Stomach smooth muscle (tissue), 2 donors: ENCODE results near the gene RABEP2.
"Not testable (repeated sequence)": the region's sequence is repeated elsewhere in the genome, so short reads cannot be mapped to it uniquely, and the experiment has no call there.

Experiments
- H3K27ac ChIP-seq: one replicate; pipeline ENCODE4 v1.7.0; 2013; ENCODE audit warnings: mild to moderate bottlenecking, low read length, inconsistent platforms
- H3K27me3 ChIP-seq, 2 donors: one replicate each; pipeline ENCODE4 v1.7.0; 2013; ENCODE audit warnings: low read length in 2 of 2; ENCODE audit not compliant: insufficient read depth in 2 of 2, control insufficient read depth in 1 of 2
- H3K36me3 ChIP-seq, 2 donors: one replicate each; pipeline ENCODE4 v1.7.0; 2013; ENCODE audit warnings: low read length in 2 of 2; ENCODE audit not compliant: control insufficient read depth in 2 of 2, insufficient read depth in 2 of 2
- H3K4me1 ChIP-seq: one replicate; pipeline ENCODE4 v1.7.0; 2013; ENCODE audit warnings: low read length; ENCODE audit not compliant: control insufficient read depth, insufficient read depth
- H3K4me3 ChIP-seq, 2 donors: one replicate each; pipeline ENCODE4 v1.7.0; 2013; ENCODE audit warnings: low read length in 2 of 2
- H3K9ac ChIP-seq, 2 donors: one replicate each; pipeline ENCODE4 v1.7.0; 2013; ENCODE audit warnings: low read length in 2 of 2, mild to moderate bottlenecking in 1 of 2
- H3K9me3 ChIP-seq, 2 donors: one replicate each; pipeline ENCODE4 v1.7.0; 2013; ENCODE audit warnings: low read length in 2 of 2; ENCODE audit not compliant: control insufficient read depth in 2 of 2
- donor health status: healthy.
- donor health status: Pancreatic carcinoma.

Gene RABEP2

DNA sequence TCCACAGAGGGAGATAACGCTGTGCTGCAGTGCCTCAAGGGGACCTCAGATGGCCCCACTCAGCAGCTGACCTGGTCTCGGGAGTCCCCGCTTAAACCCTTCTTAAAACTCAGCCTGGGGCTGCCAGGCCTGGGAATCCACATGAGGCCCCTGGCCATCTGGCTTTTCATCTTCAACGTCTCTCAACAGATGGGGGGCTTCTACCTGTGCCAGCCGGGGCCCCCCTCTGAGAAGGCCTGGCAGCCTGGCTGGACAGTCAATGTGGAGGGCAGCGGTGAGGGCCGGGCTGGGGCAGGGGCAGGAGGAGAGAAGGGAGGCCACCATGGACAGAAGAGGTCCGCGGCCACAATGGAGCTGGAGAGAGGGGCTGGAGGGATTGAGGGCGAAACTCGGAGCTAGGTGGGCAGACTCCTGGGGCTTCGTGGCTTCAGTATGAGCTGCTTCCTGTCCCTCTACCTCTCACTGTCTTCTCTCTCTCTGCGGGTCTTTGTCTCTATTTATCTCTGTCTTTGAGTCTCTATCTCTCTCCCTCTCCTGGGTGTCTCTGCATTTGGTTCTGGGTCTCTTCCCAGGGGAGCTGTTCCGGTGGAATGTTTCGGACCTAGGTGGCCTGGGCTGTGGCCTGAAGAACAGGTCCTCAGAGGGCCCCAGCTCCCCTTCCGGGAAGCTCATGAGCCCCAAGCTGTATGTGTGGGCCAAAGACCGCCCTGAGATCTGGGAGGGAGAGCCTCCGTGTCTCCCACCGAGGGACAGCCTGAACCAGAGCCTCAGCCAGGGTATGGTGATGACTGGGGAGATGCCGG, 7.5 kb upstream of the RABEP2 start:
- no peak overlapping the region for H3K27ac ChIP-seq
- no peaks in the 10 kb centered on the region for H3K9me3 ChIP-seq
- peaks cover 2 to 4% of the 10 kb centered on the region in 2 donors for H3K27me3 ChIP-seq
- no peak overlapping the region for H3K4me3 ChIP-seq
- H3K4me1 ChIP-seq, result no peaks in the 10 kb centered on the region
- no peak overlapping the region for H3K9ac ChIP-seq
- no peaks in the 10 kb centered on the region for H3K36me3 ChIP-seq

DNA sequence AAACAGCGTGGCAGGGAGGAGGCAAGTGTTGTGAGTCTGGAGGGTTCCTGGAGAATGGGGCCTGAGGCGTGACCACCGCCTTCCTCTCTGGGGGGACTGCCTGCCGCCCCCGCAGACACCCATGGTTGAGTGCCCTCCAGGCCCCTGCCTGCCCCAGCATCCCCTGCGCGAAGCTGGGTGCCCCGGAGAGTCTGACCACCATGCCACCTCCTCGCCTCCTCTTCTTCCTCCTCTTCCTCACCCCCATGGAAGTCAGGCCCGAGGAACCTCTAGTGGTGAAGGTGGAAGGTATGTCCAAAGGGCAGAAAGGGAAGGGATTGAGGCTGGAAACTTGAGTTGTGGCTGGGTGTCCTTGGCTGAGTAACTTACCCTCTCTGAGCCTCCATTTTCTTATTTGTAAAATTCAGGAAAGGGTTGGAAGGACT, 6.8 kb upstream of the RABEP2 start, which contains the start of gene CD19:
Gene CD19, plus strand, starts transcription at position 171 of the 425 bp plus-strand sequence. Its CDS starts 30 bp downstream, at position 201.
- Histone ChIP-seq H3K9ac (no peak within 1 kb of the TSS), H3K4me3 (no peak within 1 kb of the TSS), H3K27me3 (no peaks in the 10 kb centered on the region), H3K4me1 (no peaks in the 10 kb centered on the region), H3K9me3 (no peaks in the 10 kb centered on the region), H3K36me3 (no peaks in the 10 kb centered on the region), H3K27ac (no peak within 1 kb of the TSS)

DNA sequence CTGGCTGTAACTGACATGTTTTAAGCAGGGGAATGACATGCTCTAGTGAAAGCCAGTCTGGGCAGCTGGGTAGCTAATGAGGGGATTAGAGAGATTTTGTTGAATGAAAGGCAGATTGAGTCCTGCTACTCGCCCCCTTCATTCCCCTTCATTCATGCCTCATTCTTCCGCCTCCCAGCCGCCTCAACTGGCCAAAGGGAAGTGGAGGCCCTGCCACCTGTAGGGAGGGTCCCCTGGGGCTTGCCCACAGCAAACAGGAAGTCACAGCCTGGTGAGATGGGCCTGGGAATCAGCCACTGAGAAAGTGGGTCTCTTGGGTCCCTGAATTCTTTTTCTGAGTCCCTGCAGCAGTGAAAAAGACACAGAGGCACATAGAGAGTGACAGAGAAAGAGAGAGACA, 5.6 kb upstream of the RABEP2 start:
- no peaks in the 10 kb centered on the region for H3K36me3 ChIP-seq
- no peaks in the 10 kb centered on the region for H3K9me3 ChIP-seq
- no peak overlapping the region for H3K27ac ChIP-seq
- H3K9ac ChIP-seq, result no peak overlapping the region
- no peaks in the 10 kb centered on the region for H3K27me3 ChIP-seq
- no peak overlapping the region for H3K4me3 ChIP-seq
- no peaks in the 10 kb centered on the region for H3K4me1 ChIP-seq

DNA sequence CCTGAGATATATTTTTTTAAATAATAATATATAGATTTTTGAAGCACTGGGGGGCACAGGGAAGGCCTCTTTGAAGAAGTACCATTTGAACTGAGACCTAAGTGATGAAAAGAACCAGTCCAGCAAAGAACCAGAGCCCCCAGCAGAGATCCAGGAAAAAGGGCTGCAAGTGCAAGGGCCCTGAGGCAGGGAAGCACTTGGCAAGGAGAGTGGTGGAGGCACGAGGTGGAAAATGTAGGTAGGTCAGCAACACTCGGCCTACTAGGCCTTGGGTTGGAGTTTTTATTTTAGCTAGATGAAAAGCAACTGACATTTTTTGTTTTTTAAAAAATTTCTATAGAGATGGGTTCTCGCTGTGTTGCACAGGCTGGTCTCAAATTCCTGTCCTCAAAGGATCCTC, 5.2 kb upstream of the RABEP2 start:
- Histone ChIP-seq H3K9ac (no peak overlapping the region), H3K9me3 (no peaks in the 10 kb centered on the region), H3K4me3 (no peak overlapping the region), H3K36me3 (no peaks in the 10 kb centered on the region), H3K27ac (no peak overlapping the region), H3K4me1 (no peaks in the 10 kb centered on the region), H3K27me3 (no peaks in the 10 kb centered on the region)

DNA sequence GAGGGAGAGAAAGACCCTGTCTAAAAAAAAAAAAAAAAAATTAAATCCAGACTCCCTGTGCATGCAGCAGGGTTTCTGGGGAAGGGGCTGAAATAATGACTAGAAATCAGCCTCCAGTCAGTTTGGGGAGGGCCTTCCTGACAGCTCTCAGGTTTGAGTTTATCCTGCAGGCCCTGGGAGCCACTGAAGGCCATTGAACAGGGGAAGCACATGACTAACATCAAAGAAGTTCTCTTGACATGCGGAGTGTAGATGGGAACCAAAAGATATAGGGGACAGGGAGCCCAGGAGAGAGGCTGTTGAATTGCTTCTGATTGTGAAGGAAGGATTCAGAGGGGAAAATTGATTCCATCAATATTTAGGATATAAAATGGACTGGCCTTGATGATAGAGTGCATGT, 2.8 kb upstream of the RABEP2 start:
- Histone ChIP-seq H3K27ac (no peak overlapping the region), H3K9ac (no peak overlapping the region)

DNA sequence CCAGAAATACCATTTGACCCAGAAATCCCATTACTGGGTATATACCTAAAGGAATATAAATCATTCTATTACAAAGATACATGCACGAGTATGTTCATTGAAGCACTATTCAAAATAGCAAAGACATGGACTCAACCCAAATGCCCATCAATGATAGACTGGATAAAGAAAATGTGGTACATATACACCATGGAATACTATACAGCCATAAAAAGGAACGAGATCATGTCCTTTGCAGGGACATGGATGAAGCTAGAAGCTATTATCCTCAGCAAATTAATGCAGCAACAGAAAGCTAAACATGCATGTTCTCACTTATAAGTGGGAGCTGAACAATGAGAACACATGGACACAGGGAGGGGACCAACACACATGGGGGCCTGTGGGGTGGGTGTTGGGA, 1.2 kb upstream of the RABEP2 start:
- H3K9me3 ChIP-seq, H3K4me3 ChIP-seq, H3K27ac ChIP-seq, H3K4me1 ChIP-seq, H3K9ac ChIP-seq, H3K27me3 ChIP-seq, H3K36me3 ChIP-seq: not testable (repeated sequence)

More for the DNA sequence above, 2.8 kb upstream of the RABEP2 start:
- Histone ChIP-seq H3K36me3 (no peaks in the 10 kb centered on the region), H3K4me3 (no peak overlapping the region), H3K9me3 (no peaks in the 10 kb centered on the region), H3K27me3 (no peaks in the 10 kb centered on the region), H3K4me1 (peaks cover 7% of the 10 kb centered on the region)

DNA sequence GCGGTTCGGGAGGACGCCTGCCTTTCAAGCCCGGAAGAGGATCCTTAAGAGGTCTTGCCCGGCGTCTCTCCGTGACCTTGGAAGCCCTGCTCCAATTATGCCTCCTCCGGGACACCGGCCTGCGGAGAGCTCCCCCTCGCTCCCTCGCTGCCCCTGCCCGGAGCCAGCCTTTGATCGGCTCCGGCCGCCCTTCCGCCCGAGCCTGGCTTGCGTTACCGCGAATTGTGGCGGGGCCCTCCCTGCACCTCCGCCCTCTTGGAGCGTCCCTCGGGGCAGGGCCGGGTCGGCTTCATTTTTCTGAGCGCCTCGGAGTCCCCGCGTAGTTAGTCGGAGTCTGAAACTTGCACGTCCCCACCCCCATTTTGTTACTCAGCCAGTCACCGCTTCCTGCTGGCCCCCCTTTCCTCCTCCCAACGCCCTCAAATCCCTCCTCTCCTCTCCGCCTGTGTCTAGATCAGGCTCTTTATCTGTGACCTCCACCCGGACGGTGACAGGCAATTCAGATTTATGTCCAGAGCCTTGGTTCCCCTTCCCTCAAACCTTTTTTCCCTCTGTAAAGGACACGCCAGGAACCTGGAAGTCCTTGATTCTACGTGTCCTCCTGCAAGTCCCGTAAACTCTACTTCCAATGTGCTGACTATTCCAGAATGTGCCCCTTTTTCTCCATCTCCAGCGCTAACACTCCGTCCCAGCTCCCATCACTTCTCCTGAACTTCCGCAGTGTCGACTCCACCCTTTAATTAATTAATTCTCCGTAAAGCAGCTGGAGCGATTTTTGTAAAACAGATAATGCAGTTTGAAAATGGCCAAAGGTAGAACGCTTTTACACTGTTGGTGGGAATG, 569 bp upstream of the RABEP2 start:
- no peaks in the 10 kb centered on the region for H3K27me3 ChIP-seq
- H3K27ac ChIP-seq, result peak overlapping the region; percentile 94
- H3K4me3 ChIP-seq, result peak overlapping the region; percentile 59 to 87
- H3K4me1 ChIP-seq, result peaks cover 7% of the 10 kb centered on the region
- no peaks in the 10 kb centered on the region for H3K36me3 ChIP-seq
- H3K9ac ChIP-seq, result peak overlapping the region; percentile 82 to 96
- H3K9me3 ChIP-seq, result no peaks in the 10 kb centered on the region

DNA sequence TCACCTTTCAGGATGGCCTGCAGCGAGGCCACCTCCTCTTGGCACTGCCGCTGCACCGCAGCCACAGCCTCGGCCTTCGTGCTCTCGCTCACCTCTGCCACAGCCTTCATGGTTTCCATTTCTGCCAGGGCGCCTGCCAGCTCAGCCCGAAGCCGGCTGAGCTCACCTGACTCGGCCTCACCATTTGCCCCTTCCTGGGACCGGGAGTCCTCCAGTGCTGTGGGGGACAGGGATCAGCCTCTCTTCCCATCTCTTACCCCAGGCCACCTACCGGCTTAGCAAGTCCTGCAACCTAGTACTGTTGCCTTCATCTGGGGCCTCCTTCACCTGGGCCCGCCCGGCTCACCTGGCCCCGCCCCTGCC, 658 bp downstream of the RABEP2 start:
- Histone ChIP-seq H3K36me3 (peaks cover 0 to 2% of the 10 kb centered on the region in 2 donors), H3K9ac (no peak overlapping the region), H3K4me3 (peak overlapping the region; percentile 59 to 87), H3K4me1 (peaks cover 7% of the 10 kb centered on the region), H3K9me3 (no peaks in the 10 kb centered on the region), H3K27ac (peak overlapping the region; percentile 94), H3K27me3 (no peaks in the 10 kb centered on the region)

DNA sequence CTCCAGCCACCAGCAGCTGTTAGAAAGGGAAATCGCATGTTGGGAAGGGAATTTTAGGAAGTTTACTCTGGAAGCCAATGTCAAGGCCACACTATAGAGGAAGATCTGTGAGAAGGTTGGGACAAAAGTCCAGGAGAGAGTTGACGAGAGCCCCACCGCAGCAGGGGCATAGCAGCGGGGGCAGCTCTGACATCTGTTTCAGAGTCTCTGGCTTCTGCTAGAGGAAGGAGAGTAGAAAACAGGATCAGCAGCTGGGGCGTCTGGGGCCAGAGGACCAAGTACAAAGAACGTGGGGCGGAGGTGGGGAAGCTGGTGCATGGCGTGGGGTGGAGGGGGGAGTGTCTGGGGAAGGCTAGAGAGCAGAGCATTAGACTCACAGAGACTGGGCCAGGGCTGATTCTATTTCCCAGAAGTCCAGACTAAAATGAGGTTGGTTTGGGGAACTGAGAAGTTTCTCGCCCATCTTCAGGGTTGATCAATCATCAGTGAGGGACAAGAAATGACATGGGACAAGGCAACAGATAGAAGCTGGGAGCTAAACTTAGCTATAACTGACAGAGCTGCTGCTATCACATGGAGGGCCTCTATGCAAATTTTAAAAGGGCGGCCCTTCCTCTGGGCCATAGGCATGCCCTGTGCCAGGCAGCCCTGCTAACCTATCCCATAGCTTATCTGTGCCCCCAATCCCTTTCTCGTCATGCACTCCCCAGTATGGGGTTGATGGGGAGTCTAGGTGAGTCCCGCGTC, 1.2 kb downstream of the RABEP2 start:
- Histone ChIP-seq H3K9me3 (no peaks in the 10 kb centered on the region), H3K36me3 (peaks cover 0 to 5% of the 10 kb centered on the region in 2 donors), H3K9ac (no peak overlapping the region), H3K4me3 (peak overlapping the region in 1 of 2 donors; percentile 87), H3K27me3 (no peaks in the 10 kb centered on the region), H3K27ac (peak overlapping the region; percentile 94), H3K4me1 (peaks cover 7% of the 10 kb centered on the region)

DNA sequence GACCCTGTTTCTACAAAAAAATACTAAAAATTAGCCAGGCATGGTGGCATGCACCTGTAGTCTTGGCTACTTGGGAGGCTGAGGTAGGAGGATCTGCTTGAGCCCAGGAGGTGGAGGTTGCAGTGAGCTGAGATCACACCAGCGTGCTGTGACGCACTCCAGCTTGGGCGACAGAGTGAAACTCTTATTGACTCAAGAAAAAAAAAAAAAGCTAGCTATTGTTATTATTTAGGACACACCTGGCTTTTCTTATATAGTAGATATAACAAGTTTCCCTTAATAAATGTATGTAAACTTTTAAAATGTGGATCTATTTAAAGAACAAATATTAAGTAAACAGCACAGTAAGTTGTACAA, 1.8 kb downstream of the RABEP2 start:
- Histone ChIP-seq H3K9me3 (no peaks in the 10 kb centered on the region), H3K27ac (no peak overlapping the region), H3K36me3 (peaks cover 0 to 7% of the 10 kb centered on the region in 2 donors), H3K9ac (no peak overlapping the region), H3K27me3 (no peaks in the 10 kb centered on the region), H3K4me1 (peaks cover 7% of the 10 kb centered on the region), H3K4me3 (no peak overlapping the region)
